Measurements from ENCODE around the gene TSPAN16. TPM values are rescaled to one million over a fixed set of nuclear protein-coding genes. Genes with fewer than 3 reads are reported as not detected.

The TSPAN16 gene
- total RNA-seq, 2 donors from 2014 or later, result 4.2 TPM; not detected in 1

GRCh38 chr19:11335449-11336146 is 39.6 kb downstream of the TSPAN16 start:
- intact Hi-C loops (cut with DNase I), result loop anchor here (5.0 kb wide), 1 partner anchor 42 kb away; no protein-coding TSS in a partner anchor
- no peaks in the 10 kb centered on the region for H3K9me3 ChIP-seq
- DNase-seq (ENCODE audit: low spot score), result no peak
- no peak overlapping the region for H3K4me3 ChIP-seq
- no peaks in the 10 kb centered on the region for H3K27me3 ChIP-seq (replicated peaks; ENCODE audit: insufficient read depth)
- peaks cover 0 to 26% of the 10 kb centered on the region in 2 donors for H3K36me3 ChIP-seq
- no peak for TF ChIP-seq POLR2AphosphoS5 (IDR thresholded peaks at IDR 0.05)
- TF ChIP-seq CTCF (IDR thresholded peaks at IDR 0.05), result no peak
- peaks cover 3% of the 10 kb centered on the region for H3K4me1 ChIP-seq (replicated peaks)
- H3K27ac ChIP-seq, result no peak overlapping the region
- WGBS, result 96% methylated on average over 17 of the region's 17 CpGs

- no peak for DNase-seq (ENCODE audit: low spot score)
- peaks cover 0 to 26% of the 10 kb centered on the region in 2 donors for H3K36me3 ChIP-seq
- no peaks in the 10 kb centered on the region for H3K9me3 ChIP-seq
- no peaks in the 10 kb centered on the region for H3K27me3 ChIP-seq (replicated peaks; ENCODE audit: insufficient read depth)
- no peak for TF ChIP-seq CTCF (IDR thresholded peaks at IDR 0.05)
- TF ChIP-seq POLR2A (IDR thresholded peaks at IDR 0.05), result no peak
- TF ChIP-seq POLR2AphosphoS5 (IDR thresholded peaks at IDR 0.05), result no peak
- intact Hi-C loops (cut with DNase I), result loop anchor here (5.0 kb wide), 1 partner anchor 40 kb away; no protein-coding TSS in a partner anchor
- H3K4me3 ChIP-seq, result no peak overlapping the region
- H3K27ac ChIP-seq, result no peak overlapping the region
- peaks cover 3% of the 10 kb centered on the region for H3K4me1 ChIP-seq (replicated peaks)
- 91% methylated on average over 14 of the region's 14 CpGs for WGBS
Observed at GRCh38 chr19:11337080-11337479, 41.1 kb downstream of the TSPAN16 start.

- Histone ChIP-seq H3K4me1 (replicated peaks) (peaks cover 3% of the 10 kb centered on the region), H3K36me3 (peaks cover 0 to 17% of the 10 kb centered on the region in 2 donors), H3K9me3 (no peaks in the 10 kb centered on the region), H3K27ac (peak overlapping the region; percentile 87 to 90), H3K4me3 (peak overlapping the region; percentile 75 to 83), H3K27me3 (replicated peaks; ENCODE audit: insufficient read depth) (no peaks in the 10 kb centered on the region)
- intact Hi-C loops (cut with DNase I), result loop anchor here (5.0 kb wide), 1 partner anchor 39 kb away; no protein-coding TSS in a partner anchor
- no peak for DNase-seq (ENCODE audit: low spot score)
- WGBS, result 62% methylated on average over 7 of the region's 7 CpGs
- TF ChIP-seq POLR2A (IDR thresholded peaks at IDR 0.05), result no peak
- TF ChIP-seq CTCF (IDR thresholded peaks at IDR 0.05), result no peak
- no peak for TF ChIP-seq POLR2AphosphoS5 (IDR thresholded peaks at IDR 0.05)
Observed at GRCh38 chr19:11338121-11338520, 42.2 kb downstream of the TSPAN16 start.

GRCh38 chr19:11338569-11339253 is 42.8 kb downstream of the TSPAN16 start:
- Histone ChIP-seq H3K9me3 (no peaks in the 10 kb centered on the region), H3K36me3 (peaks cover 0 to 14% of the 10 kb centered on the region in 2 donors), H3K4me1 (replicated peaks) (peaks cover 7% of the 10 kb centered on the region), H3K27ac (peak overlapping the region; percentile 87 to 90), H3K27me3 (replicated peaks; ENCODE audit: insufficient read depth) (no peaks in the 10 kb centered on the region), H3K4me3 (peak overlapping the region; percentile 75 to 83)
- TF ChIP-seq CTCF (IDR thresholded peaks at IDR 0.05) (no peak), POLR2AphosphoS5 (IDR thresholded peaks at IDR 0.05) (no peak), POLR2A (IDR thresholded peaks at IDR 0.05) (peak; percentile 18)
- peak; percentile 48 for DNase-seq (ENCODE audit: low spot score)
- WGBS, result 11% methylated on average over 21 of the region's 21 CpGs
- intact Hi-C loops (cut with DNase I), result loop anchor here (5.0 kb wide), 1 partner anchor 39 kb away; no protein-coding TSS in a partner anchor
